ELR (cell line): ENCODE measurements around the gene PEX26.
"Not testable (repeated sequence)": the region's sequence is repeated elsewhere in the genome, so short reads cannot be mapped to it uniquely, and the experiment has no call there.

ENCODE experiments used
- DNase-seq: peaks from one replicate; pipeline ENCODE4 v3.0.0-alpha.2; 2015; ENCODE audit warnings: low read depth

PEX26 gene

GRCh38 chr22:18096823-18097222, 19.0 kb downstream of the PEX26 start:
- DNase-seq = no peak

- no peak for DNase-seq
These were observed 23.0 kb downstream of the PEX26 start for GRCh38 chr22:18100781-18101180.

GRCh38 chr22:18101536-18101935, 23.7 kb downstream of the PEX26 start:
- no peak for DNase-seq

DNA sequence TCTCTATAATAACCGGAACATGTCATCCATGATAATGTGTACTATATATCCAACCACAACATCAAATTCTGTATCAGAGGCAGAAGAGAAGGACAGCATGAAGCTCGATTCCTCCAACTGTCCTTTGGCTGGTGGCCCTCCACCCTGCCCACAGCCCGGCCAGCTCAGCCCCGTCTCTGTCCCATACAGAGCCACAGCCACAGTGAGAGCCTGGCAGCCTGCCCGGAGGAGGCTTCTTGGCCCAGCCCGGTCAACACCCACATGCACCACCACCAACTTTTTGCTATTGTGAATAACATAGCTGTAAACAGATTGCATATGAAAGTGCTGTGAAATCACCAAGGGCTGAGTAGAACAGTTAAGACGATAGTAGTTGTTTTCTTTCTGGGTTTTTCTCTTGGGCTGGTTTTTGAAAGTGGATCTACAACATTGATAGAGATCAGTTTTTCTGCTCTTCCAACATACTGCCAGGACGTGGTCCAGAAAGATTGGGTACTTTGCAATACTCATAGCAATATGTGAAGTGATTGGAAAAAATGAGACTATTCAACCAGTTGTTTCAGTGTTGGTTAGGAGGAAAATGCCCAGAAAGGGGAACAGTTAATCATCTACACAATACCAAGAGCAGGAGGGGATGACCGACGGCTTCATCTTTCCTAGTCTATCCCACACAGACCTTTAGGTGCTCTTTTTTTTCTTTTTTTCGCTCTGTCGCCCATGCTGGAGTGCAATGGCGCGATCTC, 25.9 kb downstream of the PEX26 start:
- DNase-seq = no peak

GRCh38 chr22:18104566-18104965, 26.8 kb downstream of the PEX26 start:
- DNase-seq = no peak

DNA sequence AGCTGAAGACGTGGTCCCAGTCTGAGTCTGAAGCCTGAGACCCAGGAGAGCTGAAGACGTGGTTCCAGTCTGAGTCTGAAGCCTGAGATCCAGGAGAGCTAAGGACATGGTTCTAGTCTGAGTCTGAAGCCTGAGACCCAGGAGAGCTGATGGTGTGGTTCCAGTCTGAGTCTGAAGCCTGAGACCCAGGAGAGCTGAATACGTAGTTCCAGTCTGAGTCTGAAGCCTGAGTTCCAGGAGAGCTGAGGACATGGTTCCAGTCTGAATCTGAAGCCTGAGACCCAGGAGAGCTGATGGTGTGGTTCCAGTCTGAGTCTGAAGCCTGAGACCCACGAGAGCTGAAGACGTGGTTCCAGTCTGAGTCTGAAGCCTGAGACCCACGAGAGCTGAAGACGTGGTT, 28.2 kb downstream of the PEX26 start:
- DNase-seq = not testable (repeated sequence)

DNA sequence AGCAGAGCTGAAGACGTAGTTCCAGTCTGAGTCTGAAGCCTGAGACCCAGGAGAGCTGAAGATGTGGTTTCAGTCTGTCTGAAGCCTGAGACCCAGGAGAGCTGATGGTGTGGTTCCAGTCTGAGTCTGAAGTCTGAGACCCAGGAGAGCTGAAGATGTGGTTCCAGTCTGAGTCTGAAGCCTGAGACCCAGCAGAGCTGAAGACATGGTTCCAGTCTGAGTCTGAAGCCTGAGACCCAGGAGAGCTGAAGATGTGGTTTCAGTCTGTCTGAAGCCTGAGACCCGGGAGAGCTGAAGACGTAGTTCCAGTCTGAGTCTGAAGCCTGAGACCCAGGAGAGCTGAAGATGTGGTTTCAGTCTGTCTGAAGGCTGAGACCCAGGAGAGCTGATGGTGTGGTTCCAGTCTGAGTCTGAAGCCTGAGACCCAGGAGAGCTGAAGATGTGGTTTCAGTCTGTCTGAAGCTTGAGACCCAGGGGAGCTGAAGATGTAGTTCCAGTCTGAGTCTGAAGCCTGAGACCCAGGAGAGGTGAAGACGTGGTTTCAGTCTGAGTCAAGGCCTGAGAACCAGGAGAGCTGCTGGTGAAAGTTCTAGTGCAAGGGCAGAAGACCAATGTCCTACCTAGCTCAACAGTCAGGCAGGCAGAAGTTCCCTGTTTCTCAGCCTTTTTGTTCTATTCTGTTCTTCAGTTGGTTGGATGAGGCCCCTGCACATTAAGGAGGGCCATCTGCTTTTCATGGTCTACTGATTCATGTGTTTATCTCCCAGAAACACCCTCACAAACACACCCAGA, 29.0 kb downstream of the PEX26 start:
- DNase-seq = not testable (repeated sequence)

GRCh38 chr22:18108187-18108586, 30.4 kb downstream of the PEX26 start:
- no peak for DNase-seq

- DNase-seq = no peak
These were observed 31.8 kb downstream of the PEX26 start for GRCh38 chr22:18109410-18110193.

DNA sequence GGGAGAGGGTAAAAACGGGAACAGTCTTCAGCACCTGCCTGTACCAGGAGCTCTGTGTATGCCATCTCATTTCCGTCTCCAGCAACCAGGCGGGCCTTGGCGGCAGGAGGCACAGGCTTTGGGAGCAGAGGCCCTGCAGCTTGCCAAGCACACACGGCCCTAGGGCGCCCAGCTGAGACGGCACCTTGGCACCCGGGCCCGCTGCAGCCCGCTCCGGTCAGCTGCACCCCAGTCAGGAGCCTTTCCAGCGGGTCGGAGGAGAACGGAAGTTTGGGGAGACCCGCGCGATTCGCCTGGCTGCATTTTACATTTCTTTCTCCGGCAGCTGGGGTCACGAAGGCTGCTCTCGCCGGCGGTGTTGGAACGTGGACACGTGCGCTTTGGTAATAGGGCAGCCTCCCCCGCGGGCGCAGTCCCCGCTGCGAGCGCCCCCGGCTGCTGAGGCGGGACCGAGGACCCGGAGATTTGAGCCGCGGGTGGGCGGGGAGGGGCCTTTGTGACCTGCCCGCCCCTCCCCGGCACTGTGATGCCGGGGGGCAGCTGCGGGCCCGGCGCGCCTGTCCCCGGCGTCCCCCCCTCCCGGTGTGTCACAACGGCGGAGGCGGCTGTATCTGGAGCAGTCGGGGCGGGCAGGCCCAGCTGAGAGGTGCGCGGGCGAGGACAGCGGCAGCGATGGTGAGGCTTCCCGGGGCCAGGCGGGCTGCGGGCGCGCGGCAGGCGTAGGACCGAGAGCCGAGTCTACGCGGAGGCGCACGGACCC, 32.6 kb downstream of the PEX26 start, which contains the start of gene TUBA8:
TUBA8 (plus strand) TSS at position 616 of the 760 bp plus-strand sequence; CDS start at position 673, 57 bp downstream.
- peak; percentile 42 for DNase-seq

GRCh38 chr22:18110954-18111758, 33.4 kb downstream of the PEX26 start:
- DNase-seq = no peak

- no peak for DNase-seq
These were observed 34.1 kb downstream of the PEX26 start for GRCh38 chr22:18111759-18112330.

DNA sequence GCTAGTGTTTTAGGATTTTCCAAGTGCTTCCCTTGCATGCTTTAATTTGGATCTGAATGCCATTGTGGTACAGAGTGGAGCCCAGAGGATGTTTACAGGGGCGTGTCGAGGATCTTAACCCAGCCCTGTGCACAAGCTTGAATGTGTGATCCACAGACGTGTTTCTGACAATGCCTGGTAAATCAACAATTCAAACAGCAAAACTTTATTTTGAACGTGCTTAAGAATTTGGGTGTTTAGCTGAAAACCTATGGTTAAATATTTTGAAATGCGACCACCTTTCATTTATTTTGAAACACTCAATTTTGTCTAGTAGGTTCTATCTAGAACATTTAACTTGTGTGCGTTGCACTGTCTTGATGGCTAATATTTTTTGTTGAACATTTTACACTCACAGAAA, 34.6 kb downstream of the PEX26 start:
- DNase-seq = no peak

DNA sequence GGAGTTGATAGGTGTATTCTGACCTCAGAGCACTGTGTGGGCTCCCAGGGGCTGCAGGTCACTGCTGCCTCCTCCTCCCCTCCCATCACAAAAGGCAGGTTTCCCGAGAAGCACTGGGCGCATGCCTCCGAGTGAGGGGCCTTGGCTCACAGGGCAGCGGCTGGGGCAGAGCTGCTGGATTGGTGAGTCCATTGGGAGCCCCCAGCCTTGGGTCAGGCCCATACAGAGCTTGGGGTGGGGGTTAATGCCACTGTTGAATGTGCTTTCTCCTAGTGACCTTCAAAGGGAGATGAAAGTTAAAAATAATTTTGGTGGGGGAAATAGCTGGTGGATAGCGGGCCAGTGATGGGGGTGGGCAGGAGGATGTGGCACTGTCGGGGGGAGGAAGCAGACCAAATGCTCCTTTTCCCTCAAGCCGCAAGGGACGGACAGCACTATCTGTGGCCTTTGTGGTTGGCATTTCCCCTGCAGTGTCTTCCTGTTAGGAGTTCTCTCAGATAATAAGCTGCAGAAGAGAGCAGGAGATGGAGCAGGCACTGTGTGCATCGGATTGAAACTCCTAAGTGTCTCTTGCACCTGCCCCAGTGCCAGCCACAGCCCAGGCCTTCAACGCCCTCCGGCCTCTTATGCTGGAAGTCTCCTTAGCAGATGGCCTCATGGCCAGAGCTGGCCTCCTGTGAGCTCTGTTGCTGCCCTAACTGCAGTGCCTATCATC, 36.0 kb downstream of the PEX26 start:
- DNase-seq = no peak

DNA sequence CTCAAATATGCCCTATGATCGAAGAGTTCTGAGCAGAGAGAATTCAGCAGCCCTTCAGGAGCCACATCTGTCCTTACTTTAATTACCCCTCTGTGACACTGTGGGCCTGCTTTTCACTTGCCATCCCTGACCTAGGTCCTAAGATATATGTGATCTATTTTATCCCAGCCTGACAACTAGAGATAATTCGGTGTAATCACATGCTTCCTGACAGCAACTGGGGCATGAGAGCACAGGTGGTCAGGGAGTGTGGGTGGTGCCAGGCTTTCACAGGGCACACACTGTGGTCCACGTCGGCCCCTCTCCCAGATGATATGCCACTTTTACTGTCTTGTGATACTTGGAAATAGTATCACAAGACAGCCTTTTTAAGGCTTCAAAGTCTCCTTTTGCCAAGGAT, 36.7 kb downstream of the PEX26 start:
- DNase-seq = no peak

DNA sequence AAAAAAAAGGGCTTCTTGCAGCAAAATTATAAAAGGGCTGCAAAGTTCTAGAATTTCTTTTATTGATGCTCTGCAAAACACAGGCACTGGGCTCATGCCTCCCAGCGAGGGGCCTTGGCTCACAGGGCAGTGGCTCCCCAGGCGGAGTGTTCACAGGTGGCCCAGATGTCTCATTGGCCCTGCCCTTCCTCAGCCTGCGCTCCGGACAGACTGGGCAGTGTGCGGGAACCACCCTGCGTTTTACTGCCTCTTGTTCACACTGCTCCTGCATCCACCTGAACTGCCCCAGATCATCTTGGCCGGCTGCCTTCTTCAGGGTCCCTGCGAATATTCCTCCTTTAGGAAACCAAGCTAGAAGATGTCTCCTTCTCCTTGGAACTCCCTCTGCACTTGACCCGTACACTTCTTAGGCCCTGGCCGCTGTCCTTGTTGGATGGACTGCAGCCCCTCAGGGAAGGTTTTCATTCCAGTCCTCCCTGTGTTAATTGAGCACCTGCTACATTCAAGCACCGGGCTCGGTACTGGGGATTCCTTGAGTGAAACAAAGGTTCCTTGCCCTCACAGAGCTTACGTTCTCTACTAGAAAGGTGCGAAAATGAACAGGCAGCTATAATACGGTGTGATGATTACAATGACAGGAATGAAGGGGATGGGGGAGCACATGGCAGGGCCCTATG, 37.3 kb downstream of the PEX26 start:
- DNase-seq = no peak

DNA sequence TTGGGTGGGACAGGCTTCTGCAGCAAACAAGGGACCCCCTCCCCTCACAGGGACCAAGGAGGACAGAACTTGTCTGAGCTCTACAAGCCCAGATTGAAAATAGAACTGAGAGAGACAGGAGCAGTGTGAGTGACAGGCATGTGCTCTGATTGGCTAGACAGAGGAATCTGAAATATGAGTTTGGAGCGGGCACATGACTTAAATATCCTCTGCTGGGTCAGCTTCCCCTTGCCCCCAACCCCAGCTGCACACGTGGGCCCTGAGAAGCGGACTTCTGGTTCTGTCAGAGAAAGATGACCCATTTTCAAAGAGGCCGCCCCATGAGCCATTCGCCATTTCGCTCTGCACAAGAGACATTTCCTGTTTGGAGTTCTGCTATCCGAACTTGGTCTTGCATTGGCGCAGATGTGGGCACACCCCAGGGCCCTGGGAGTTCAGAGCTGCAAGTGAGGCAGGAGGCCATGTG, 38.1 kb downstream of the PEX26 start:
- no peak for DNase-seq

GRCh38 chr22:18116634-18117033, 38.8 kb downstream of the PEX26 start:
- DNase-seq = no peak

DNA sequence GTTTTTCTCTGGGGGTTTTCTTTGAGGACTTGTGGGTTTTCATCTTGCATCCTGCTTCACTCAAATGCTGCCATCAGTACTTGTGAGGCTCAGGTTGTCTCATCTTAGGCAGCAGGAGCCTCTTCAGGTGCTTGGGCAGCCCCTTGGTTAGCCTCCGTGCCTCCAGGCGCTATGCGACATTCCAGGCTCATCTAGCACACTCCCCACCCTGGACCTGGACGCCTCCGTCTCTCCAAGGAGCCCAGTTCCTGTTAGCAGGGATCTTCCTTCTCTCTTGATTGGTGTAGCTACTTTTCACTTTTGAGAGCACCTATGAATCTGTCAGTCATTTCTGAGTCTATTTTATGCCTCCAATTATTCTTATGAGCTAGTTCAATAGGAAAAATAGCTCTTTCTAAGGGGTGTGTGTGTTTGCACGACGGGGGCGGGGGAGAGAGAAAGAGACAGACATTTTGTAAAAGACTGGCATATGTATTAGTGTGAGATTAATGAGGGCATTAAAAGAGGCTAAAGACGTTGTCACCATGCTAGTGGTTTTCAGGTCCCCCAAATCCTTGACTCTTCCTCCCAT, 40.6 kb downstream of the PEX26 start:
- no peak for DNase-seq
